Measurements from ENCODE around the gene MRLN.
"Not testable (repeated sequence)": the region's sequence is repeated elsewhere in the genome, so short reads cannot be mapped to it uniquely, and the experiment has no call there.

The MRLN gene

DNA sequence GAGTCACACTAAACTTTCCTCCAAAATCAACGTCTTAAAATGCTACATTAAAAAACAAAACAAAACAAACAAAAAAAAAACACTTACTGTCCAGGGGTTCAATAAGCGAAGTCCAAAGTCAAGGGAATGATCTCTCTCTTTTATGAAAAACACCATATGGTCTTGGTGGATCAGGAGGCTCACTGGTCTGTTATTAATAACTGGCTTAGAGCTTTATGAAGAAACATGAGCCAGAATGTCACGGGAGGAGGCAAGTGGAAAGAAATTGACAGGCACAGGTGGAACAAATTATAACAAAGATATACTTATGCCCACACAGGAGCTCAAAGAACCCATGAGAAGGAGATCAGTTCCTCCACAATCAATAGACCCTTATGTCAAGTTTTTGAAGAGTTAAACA lies at the start of gene MRLN:
TSS of gene MRLN (minus strand) at position 189 of the 400 bp plus-strand sequence.
- DNase-seq (ENCODE audit: low spot score), result no peak

DNA sequence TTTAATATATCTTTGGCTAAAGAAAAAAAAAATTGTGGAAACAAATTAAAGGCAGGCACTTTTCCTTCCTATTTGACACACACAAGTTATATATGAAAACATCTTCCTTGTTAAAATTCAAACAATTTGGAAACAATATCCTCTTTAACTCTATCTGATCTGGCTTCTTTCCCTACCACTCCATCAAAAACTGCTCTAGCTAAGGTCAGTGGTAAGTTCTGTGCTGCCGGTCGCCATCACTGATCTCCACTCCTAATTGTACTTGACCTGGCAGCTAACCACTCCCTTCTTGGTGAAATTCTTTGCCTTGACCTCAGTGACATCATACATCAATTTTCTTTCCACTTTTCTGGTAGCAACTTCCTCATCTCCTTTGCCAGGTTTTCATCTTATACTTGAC lies 47.9 kb upstream of the MRLN start:
- no peak for DNase-seq (ENCODE audit: low spot score)

GRCh38 chr10:59799421-59799820 lies 46.2 kb upstream of the MRLN start:
- DNase-seq (ENCODE audit: low spot score), result no peak

DNA sequence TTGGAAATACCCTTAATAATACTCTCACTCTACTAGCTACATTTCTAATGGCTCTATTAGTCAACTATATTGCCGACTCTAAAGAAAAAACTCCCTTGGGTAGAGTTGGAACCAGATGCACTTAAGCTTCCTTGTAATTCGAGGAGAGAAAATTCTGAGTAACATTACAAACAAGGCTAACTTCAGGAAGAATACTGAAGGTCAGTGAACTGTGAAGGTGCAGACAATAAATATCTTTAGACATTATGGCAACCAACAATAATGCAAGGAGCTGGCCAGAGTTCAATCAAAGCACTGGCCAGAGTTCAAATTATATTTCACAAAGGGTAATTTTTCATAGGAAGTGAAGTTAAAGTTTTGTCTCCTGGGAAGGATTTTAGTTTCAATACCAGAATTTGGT lies 40.7 kb upstream of the MRLN start:
- no peak for DNase-seq (ENCODE audit: low spot score)

DNA sequence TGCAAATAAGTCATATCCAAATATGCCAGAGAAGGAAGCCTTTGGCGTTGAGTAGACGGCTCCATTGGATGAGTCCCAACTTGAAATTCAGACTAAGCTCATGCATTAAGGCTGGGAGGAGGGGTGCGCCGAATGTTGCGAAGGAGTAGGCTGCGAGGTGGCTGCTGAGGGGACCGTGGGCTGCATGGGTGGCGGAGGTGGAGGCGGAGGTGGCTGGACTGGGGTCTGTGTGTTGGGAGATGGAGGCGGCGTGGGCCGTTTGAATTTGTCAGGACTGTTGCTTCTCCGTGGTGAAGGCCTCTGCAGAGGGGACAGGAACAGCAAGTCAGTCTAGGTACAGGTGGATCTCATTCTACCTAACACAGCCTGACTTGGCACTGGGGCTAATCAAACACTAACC lies 39.6 kb upstream of the MRLN start:
- no peak for DNase-seq (ENCODE audit: low spot score)

- DNase-seq (ENCODE audit: low spot score), result no peak
Observed at GRCh38 chr10:59791601-59792000, 38.3 kb upstream of the MRLN start.

DNA sequence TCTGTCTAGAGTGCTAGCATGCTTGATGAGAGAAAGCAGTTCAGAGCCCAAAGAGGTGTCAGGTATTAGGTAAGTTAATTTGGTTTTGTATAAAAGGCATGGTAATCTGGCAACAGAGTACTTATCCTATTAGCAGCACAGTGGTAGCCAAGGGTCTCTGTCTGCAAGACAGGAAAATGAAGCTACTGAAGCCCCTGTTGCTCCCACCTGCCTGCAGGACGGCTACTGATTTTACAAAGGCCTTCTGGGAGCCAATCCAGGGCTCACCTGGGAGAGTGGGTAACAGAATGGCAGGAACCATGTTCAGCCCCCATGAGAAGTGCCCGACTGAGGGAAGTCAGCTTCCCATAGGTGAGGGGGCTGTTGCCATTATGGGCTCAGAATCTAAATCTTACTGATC lies 36.8 kb upstream of the MRLN start:
- DNase-seq (ENCODE audit: low spot score), result not testable (repeated sequence)

GRCh38 chr10:59788914-59789313 lies 35.7 kb upstream of the MRLN start:
- DNase-seq (ENCODE audit: low spot score), result not testable (repeated sequence)

DNA sequence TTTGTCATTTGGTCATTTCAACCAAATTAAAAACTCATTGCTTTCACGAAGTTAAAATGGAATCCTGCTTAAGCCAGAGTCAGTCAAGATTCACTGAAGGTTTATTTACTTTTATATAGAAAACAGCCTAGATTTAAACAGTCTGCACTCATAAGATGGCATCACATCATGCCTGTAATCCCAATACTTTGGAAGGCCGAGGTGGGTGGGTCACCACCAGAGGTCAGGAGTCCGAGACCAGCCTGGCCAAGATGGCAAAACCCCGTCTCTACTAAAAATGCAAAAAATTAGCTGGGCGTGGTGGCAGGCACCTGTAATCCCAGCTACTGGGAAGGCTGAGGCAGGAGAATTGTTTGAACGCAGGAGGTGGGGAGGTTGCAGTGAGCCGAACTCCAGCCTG lies 33.8 kb upstream of the MRLN start:
- not testable (repeated sequence) for DNase-seq (ENCODE audit: low spot score)

DNA sequence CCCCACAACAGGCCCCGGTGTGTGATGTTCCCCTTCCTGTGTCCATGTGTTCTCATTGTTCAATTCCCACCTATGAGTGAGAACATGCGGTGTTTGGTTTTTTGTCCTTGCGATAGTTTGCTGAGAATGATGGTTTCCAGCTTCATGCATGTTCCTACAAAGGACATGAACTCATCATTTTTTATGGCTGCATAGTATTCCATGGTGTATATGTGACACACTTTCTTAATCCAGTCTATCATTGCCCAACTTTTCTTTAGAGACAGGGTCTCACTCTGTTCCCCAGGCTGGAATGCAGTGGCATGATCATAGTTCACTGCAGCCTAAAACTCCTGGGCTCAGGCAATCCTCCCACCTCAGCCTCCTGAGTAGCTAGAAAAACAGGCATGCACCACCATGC lies 32.2 kb upstream of the MRLN start:
- DNase-seq (ENCODE audit: low spot score), result not testable (repeated sequence)

- no peak for DNase-seq (ENCODE audit: low spot score)
Observed at GRCh38 chr10:59781511-59781910, 28.3 kb upstream of the MRLN start.

DNA sequence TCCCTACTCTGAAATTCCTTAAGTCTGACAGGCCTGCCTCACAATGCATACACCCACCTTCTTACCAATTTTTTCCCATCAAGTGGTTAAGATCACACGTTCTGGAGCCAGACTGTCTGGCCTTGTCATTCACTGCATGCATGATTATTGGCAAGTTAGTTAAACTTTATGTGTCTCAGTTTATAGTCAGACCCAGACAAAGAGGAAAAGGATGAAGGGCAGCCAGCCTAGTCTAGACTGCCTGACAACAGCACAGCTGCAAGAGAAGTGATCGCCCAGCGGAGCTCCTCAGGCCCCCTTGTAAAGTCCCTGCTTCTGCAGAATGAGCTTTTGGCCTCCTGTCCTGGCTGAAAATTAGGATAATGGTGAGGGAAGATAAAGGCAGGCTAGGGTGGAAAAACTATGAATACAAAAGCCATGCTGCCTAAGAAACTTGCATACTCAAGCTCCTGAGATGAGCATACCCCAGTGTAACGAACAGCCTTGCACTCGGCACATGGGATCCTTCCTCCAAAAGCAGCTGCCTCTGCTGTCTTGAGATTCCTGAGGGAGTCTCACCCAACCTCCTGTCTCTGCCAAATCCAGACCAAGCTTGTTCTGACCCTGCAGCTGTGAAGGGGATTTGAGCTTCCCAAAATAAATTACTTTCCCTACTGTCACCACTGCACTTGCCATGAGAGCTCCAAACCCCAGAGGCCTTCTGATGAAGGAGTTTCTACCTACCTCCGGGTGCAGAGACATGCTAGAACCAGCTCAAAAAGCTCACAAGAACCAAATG lies 26.7 kb upstream of the MRLN start:
- peak; percentile 68 for DNase-seq (ENCODE audit: low spot score)

- no peak for DNase-seq (ENCODE audit: low spot score)
Observed at GRCh38 chr10:59774451-59774850, 21.2 kb upstream of the MRLN start.

GRCh38 chr10:59773088-59773487 lies 19.8 kb upstream of the MRLN start:
- no peak for DNase-seq (ENCODE audit: low spot score)

DNA sequence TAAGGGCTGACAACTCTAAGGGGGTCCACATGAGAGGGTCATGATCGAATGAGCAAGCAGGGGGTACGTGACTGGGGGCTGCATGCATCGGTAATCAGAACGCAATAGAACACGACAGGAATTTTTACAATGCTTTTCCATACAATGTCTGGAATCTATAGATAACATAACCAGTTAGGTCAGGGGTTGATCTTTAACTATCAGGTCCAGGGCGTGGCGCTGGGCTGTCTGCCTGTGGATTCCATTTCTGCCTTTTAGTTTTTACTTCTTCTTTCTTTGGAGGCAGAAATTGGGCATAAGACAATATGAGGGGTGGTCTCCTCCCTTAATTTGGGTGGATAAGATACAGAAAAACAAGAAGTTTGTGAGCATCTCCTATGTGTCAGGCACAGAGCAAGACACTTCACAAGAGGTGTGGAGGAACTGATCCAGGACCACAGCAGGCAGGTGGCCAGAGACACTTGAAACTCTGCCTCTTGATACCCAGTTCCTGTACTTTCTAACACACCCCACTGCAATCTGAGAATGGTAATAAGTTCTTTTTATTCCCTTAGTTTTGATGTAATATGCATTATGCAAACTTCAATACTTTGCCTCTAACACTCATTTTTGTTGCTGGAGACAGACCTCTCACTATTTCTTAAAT lies 18.0 kb upstream of the MRLN start:
- no peak for DNase-seq (ENCODE audit: low spot score)

DNA sequence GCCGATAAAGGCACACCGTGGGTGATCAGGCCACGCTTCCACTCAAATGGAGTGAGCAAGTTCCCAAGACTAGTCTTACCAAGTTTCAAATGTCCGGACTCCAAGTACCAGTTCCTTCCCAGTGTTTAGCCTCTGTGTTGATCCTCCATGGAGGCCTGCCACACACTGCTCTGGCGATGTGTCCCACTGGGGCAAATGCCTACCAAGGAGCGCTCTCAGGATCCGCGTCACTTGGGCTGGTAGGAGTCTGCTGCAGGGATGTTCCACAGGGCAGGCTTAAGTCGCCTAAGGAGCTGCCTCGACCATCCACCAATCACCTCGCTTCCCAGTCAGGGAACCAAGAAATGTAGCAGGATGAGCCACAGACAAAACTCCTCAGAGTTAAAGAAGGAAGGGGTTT lies 17.4 kb upstream of the MRLN start:
- no peak for DNase-seq (ENCODE audit: low spot score)

DNA sequence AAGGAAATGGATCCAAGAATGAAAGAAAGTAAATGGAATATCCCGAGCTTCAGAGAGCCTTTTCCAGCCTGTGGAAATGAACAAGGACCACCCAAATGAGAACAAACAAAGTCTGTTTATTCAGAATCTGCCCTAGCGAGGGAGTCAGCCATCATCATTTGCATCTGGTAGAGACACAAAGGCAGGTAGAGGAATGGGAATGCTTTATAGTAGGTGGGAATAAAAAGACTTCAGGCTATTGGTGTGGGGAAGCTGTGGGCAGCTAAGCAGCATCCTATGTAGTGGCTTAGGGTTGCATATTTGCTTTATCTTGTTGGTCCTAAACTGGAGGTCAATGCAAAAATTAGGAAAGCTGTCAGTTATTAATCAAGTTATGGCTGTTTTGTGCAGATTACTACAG lies 9.2 kb upstream of the MRLN start:
- no peak for DNase-seq (ENCODE audit: low spot score)

- DNase-seq (ENCODE audit: low spot score), result no peak
Observed at GRCh38 chr10:59757966-59758365, 4.7 kb upstream of the MRLN start.

DNA sequence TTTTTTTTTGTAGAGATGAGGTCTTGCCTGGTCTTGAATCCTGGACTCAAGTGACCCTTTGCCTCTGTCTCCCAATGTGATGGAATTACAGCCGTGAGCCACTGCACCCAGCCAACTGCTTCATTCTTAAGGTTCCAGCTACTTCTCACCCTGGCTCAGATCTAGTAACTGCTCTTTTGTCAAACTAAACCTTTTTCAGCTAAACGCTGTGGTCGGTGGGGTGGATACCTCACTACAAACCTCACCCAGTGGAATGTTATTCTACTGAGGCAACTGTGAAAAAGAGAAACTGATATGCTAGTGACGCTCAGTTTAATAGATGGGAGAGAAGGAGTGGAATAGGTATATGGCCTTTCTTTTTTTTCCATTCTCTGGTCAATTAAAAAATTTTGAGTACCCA lies 1.7 kb upstream of the MRLN start:
- no peak for DNase-seq (ENCODE audit: low spot score)

- DNase-seq (ENCODE audit: low spot score), result no peak
Observed at GRCh38 chr10:59752278-59752940, 846 bp downstream of the MRLN start.

DNA sequence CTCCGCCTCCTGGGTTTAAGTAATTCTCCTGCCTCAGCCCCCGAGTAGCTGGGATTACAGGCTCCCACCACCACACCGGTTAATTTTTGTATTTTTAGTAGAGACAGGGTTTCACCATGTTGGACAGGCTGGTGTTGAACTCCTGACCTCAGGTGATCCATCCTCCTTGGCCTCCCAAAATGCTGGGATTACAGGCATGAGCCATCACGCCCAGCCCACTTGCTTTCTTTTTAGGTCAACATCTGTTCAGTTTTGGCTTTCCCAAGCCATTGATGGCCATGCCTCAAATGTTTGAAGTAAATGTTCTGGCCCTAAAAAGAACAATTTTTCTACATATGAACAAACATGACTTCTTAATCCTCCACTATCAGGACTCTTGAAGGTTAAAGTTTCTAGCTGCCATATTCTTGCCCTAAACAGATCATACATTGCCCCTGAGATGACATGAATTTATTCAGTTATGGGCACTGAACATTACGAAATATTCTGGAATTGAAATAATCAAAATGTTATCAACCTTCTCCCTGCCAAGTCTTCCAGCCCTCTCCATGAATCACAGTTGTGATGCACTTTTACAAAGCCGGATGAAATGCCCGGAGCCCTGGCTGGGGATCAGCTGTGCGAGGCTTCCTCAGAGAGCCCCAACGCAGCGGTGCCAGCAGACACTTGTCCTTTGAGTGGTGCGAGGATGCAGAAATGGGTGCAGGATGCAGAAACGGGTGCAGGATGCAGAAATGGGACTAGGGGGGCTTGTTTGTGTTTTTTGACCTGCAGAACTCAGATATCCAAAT lies 2.9 kb downstream of the MRLN start:
- DNase-seq (ENCODE audit: low spot score), result no peak

- no peak for DNase-seq (ENCODE audit: low spot score)
Observed at GRCh38 chr10:59748834-59749233, 4.4 kb downstream of the MRLN start.
